Mesendoderm (in vitro differentiated cells): Measurements from ENCODE around the gene MAD1L1.

ENCODE experiments used
- DNase-seq: peaks from one replicate; pipeline ENCODE4 v3.0.0; 2013
- H2AK5ac ChIP-seq: 2 replicates; pipeline ENCODE4 v1.6.1; 2013; ENCODE audit warnings: low read length, inconsistent platforms
- H2BK120ac ChIP-seq: 2 replicates; pipeline ENCODE4 v1.6.1; 2013; ENCODE audit warnings: low read depth, mild to moderate bottlenecking, low read length, moderate library complexity, mixed read lengths
- H2BK15ac ChIP-seq: replicated peaks from 2 replicates; pipeline ENCODE4 v1.6.1; 2013; ENCODE audit warnings: low read depth, mild to moderate bottlenecking, moderate library complexity
- H2BK5ac ChIP-seq: 2 replicates; pipeline ENCODE4 v1.6.1; 2013; ENCODE audit warnings: low read length, inconsistent platforms
- H3K18ac ChIP-seq: 2 replicates; pipeline ENCODE4 v1.6.1; 2013; ENCODE audit warnings: mild to moderate bottlenecking, low read length, mixed read lengths
- H3K23ac ChIP-seq: one replicate; pipeline ENCODE4 v1.6.1; 2013; ENCODE audit warnings: low read length
- H3K27ac ChIP-seq: 2 replicates; pipeline ENCODE4 v1.5.1; 2013; ENCODE audit warnings: low read depth, mild to moderate bottlenecking, inconsistent platforms, low read length, moderate library complexity
- H3K27me3 ChIP-seq: 2 replicates; pipeline ENCODE4 v1.6.1; 2013; ENCODE audit warnings: low read length, control low read depth, mild to moderate bottlenecking, inconsistent platforms; ENCODE audit not compliant: insufficient read depth, poor library complexity
- H3K36me3 ChIP-seq: 2 replicates; pipeline ENCODE4 v1.6.1; 2013; ENCODE audit warnings: low read length, inconsistent platforms; ENCODE audit not compliant: control insufficient read depth, insufficient read depth
- H3K4ac ChIP-seq: one replicate; pipeline ENCODE4 v1.6.1; 2013; ENCODE audit warnings: low read depth, mild to moderate bottlenecking, low read length, moderate library complexity
- H3K4me1 ChIP-seq: 2 replicates; pipeline ENCODE4 v1.6.1; 2013; ENCODE audit warnings: low read depth, low read length, inconsistent platforms; ENCODE audit not compliant: control insufficient read depth
- H3K4me2 ChIP-seq: 2 replicates; pipeline ENCODE4 v1.6.1; 2013; ENCODE audit warnings: low read length
- H3K4me3 ChIP-seq: 2 replicates; pipeline ENCODE4 v1.5.1; 2013; ENCODE audit warnings: mild to moderate bottlenecking, low read length
- H3K56ac ChIP-seq: one replicate; pipeline ENCODE4 v1.6.1; 2013; ENCODE audit warnings: low read length
- H3K79me1 ChIP-seq: 2 replicates; pipeline ENCODE4 v1.6.1; 2013; ENCODE audit warnings: low read length, inconsistent platforms
- H3K79me2 ChIP-seq: 2 replicates; pipeline ENCODE4 v1.6.1; 2013; ENCODE audit warnings: mild to moderate bottlenecking, low read length; ENCODE audit not compliant: control insufficient read depth, insufficient read depth
- H3K9ac ChIP-seq: 2 replicates; pipeline ENCODE4 v1.6.1; 2013; ENCODE audit warnings: low read length, inconsistent platforms
- H4K5ac ChIP-seq: one replicate; pipeline ENCODE4 v1.6.1; 2013; ENCODE audit warnings: low read length
- H4K8ac ChIP-seq: one replicate; pipeline ENCODE4 v1.6.1; 2013; ENCODE audit warnings: low read depth, mild to moderate bottlenecking, control low read depth, low read length, moderate library complexity
- WGBS: extraction: QIAGEN DNeasy Blood & Tissue Kit; methylation state at CpG from one replicate; pipeline ENCODE4 v1.1.7; 2013; ENCODE audit warnings: low lambda C conversion rate, missing lambda C conversion rate; ENCODE audit not compliant: insufficient coverage; ENCODE audit errors: extremely low coverage; 5-methylcytosine and 5-hydroxymethylcytosine counted together

Gene MAD1L1

GRCh38 chr7:2149672-2150444 lies 82.9 kb downstream of the MAD1L1 start:
- no peak overlapping the region for H3K4ac ChIP-seq
- no peak overlapping the region for H4K5ac ChIP-seq
- no peak overlapping the region for H4K8ac ChIP-seq
- peaks cover 3% of the 10 kb centered on the region for H3K36me3 ChIP-seq
- H3K4me2 ChIP-seq, result no peak overlapping the region
- DNase-seq, result no peak
- H3K56ac ChIP-seq, result no peak overlapping the region
- no peak overlapping the region for H3K27ac ChIP-seq
- no peak overlapping the region for H2BK120ac ChIP-seq
- H3K9ac ChIP-seq, result no peak overlapping the region
- H3K27me3 ChIP-seq, result no peaks in the 10 kb centered on the region
- no CpG with 5 or more reads among the region's 29 CpGs for WGBS
- H3K79me1 ChIP-seq, result peaks cover 10% of the 10 kb centered on the region
- no peak overlapping the region for H2AK5ac ChIP-seq
- H3K4me3 ChIP-seq, result no peak overlapping the region
- no peak overlapping the region for H2BK5ac ChIP-seq
- H2BK15ac ChIP-seq, result no peak overlapping the region
- H3K23ac ChIP-seq, result no peak overlapping the region
- no peaks in the 10 kb centered on the region for H3K4me1 ChIP-seq
- no peaks in the 10 kb centered on the region for H3K79me2 ChIP-seq
- no peak overlapping the region for H3K18ac ChIP-seq

GRCh38 chr7:2148814-2149213 lies 83.9 kb downstream of the MAD1L1 start:
- no peak overlapping the region for H3K9ac ChIP-seq
- H3K27ac ChIP-seq, result no peak overlapping the region
- no peak overlapping the region for H3K18ac ChIP-seq
- H3K4me1 ChIP-seq, result no peaks in the 10 kb centered on the region
- no peaks in the 10 kb centered on the region for H3K27me3 ChIP-seq
- no peak overlapping the region for H3K4me3 ChIP-seq
- WGBS, result no CpG with 5 or more reads among the region's 7 CpGs
- H2BK120ac ChIP-seq, result no peak overlapping the region
- H2BK5ac ChIP-seq, result no peak overlapping the region
- no peak overlapping the region for H2AK5ac ChIP-seq
- DNase-seq, result no peak
- H4K8ac ChIP-seq, result no peak overlapping the region
- peaks cover 3% of the 10 kb centered on the region for H3K36me3 ChIP-seq
- no peak overlapping the region for H4K5ac ChIP-seq
- no peak overlapping the region for H3K23ac ChIP-seq
- no peak overlapping the region for H3K4ac ChIP-seq
- no peak overlapping the region for H2BK15ac ChIP-seq
- no peak overlapping the region for H3K56ac ChIP-seq
- H3K4me2 ChIP-seq, result no peak overlapping the region
- no peaks in the 10 kb centered on the region for H3K79me2 ChIP-seq
- peaks cover 10% of the 10 kb centered on the region for H3K79me1 ChIP-seq

GRCh38 chr7:2148189-2148588 lies 84.6 kb downstream of the MAD1L1 start:
- Histone ChIP-seq H3K79me1 (peaks cover 10% of the 10 kb centered on the region), H3K79me2 (no peaks in the 10 kb centered on the region), H3K4me2 (no peak overlapping the region), H3K27ac (no peak overlapping the region), H2AK5ac (no peak overlapping the region), H3K4ac (no peak overlapping the region), H2BK5ac (no peak overlapping the region), H2BK15ac (no peak overlapping the region), H3K9ac (no peak overlapping the region), H3K18ac (no peak overlapping the region), H3K23ac (no peak overlapping the region), H3K4me3 (no peak overlapping the region), H4K8ac (no peak overlapping the region), H4K5ac (no peak overlapping the region), H3K56ac (no peak overlapping the region), H2BK120ac (no peak overlapping the region), H3K4me1 (no peaks in the 10 kb centered on the region), H3K27me3 (no peaks in the 10 kb centered on the region), H3K36me3 (peaks cover 3% of the 10 kb centered on the region)
- WGBS, result no CpG with 5 or more reads among the region's 11 CpGs
- no peak for DNase-seq

GRCh38 chr7:2146676-2147472 lies 85.9 kb downstream of the MAD1L1 start:
- no peaks in the 10 kb centered on the region for H3K27me3 ChIP-seq
- H4K8ac ChIP-seq, result no peak overlapping the region
- no peak overlapping the region for H3K4me3 ChIP-seq
- H3K4ac ChIP-seq, result no peak overlapping the region
- no peaks in the 10 kb centered on the region for H3K4me1 ChIP-seq
- DNase-seq, result no peak
- H2BK5ac ChIP-seq, result no peak overlapping the region
- peaks cover 3% of the 10 kb centered on the region for H3K36me3 ChIP-seq
- no peak overlapping the region for H3K27ac ChIP-seq
- no peak overlapping the region for H2BK15ac ChIP-seq
- H3K9ac ChIP-seq, result no peak overlapping the region
- no peak overlapping the region for H4K5ac ChIP-seq
- H3K56ac ChIP-seq, result no peak overlapping the region
- no peaks in the 10 kb centered on the region for H3K79me2 ChIP-seq
- H3K4me2 ChIP-seq, result no peak overlapping the region
- no peak overlapping the region for H2BK120ac ChIP-seq
- no peak overlapping the region for H2AK5ac ChIP-seq
- peaks cover 6% of the 10 kb centered on the region for H3K79me1 ChIP-seq
- no peak overlapping the region for H3K23ac ChIP-seq
- WGBS, result no CpG with 5 or more reads among the region's 35 CpGs
- no peak overlapping the region for H3K18ac ChIP-seq

- Histone ChIP-seq H3K4ac (no peak overlapping the region), H4K5ac (no peak overlapping the region), H3K79me2 (no peaks in the 10 kb centered on the region), H3K79me1 (peaks cover 3% of the 10 kb centered on the region), H3K18ac (no peak overlapping the region), H2AK5ac (no peak overlapping the region), H3K4me2 (no peak overlapping the region), H3K4me3 (no peak overlapping the region), H4K8ac (no peak overlapping the region), H3K4me1 (no peaks in the 10 kb centered on the region), H2BK15ac (no peak overlapping the region), H3K56ac (no peak overlapping the region), H3K9ac (no peak overlapping the region), H3K27me3 (no peaks in the 10 kb centered on the region), H3K23ac (no peak overlapping the region), H3K36me3 (peaks cover 3% of the 10 kb centered on the region), H3K27ac (no peak overlapping the region), H2BK5ac (no peak overlapping the region), H2BK120ac (no peak overlapping the region)
- no CpG with 5 or more reads among the region's 42 CpGs for WGBS
- DNase-seq, result no peak
These were observed 86.7 kb downstream of the MAD1L1 start for GRCh38 chr7:2145835-2146580.
